IMR-90 (cell line): ENCODE data around the gene PPP1R13B. TPM values are rescaled to one million over a fixed set of nuclear protein-coding genes. Genes with fewer than 3 reads are reported as not detected.

Experiments used
- ATAC-seq: fragments of 200-7000 bp; cut with Tn5 transposase; 2 replicates; pipeline ENCODE4 v1.9.1; 2020; ENCODE audit warnings: low read depth, mild to moderate bottlenecking, moderate library complexity
- BruUV-seq: library from RNA; stranded (reverse); fragments of 400-500 nt; replicated peaks from 2 replicates; lab custom pipeline; 2021; lab: Mats Ljungman, UMichigan
- CTCF ChIA-PET: fragments of 300-600 bp; formaldehyde crosslinking; extraction: SDS; loops from one replicate; lab custom pipeline; 2021; ENCODE audit warnings: antibody characterized with exemption; lab: Yijun Ruan, JAX
- POLR2A ChIA-PET: fragments of 300-600 bp; sonication (Branson Sonifier 250); formaldehyde crosslinking; loops from one replicate; lab custom pipeline; 2022; ENCODE audit warnings: antibody characterized with exemption; ENCODE audit not compliant: unreplicated experiment; lab: Charles Lee
- DNase-seq: peaks from one replicate; pipeline ENCODE4 v3.0.0; 2013
- H2AFZ ChIP-seq: replicated peaks from 2 replicates; pipeline ENCODE3; 2013; ENCODE audit warnings: low read length, mild to moderate bottlenecking; ENCODE audit not compliant: poor library complexity
- H2AK5ac ChIP-seq: 2 replicates; pipeline ENCODE4 v1.6.1; 2013; ENCODE audit warnings: low read depth, low read length, inconsistent platforms
- H2AK9ac ChIP-seq: replicated peaks from 2 replicates; pipeline ENCODE3; 2013; ENCODE audit warnings: mild to moderate bottlenecking, low read depth, low read length, moderate library complexity; ENCODE audit not compliant: poor library complexity
- H2BK120ac ChIP-seq: 2 replicates; pipeline ENCODE4 v1.6.1; 2013; ENCODE audit warnings: low read depth, low read length, inconsistent platforms
- H2BK15ac ChIP-seq: 3 replicates; pipeline ENCODE4 v1.6.1; 2013; ENCODE audit warnings: low read depth, low read length, inconsistent platforms
- H2BK20ac ChIP-seq: 2 replicates; pipeline ENCODE4 v1.6.1; 2013; ENCODE audit warnings: low read depth, mild to moderate bottlenecking, inconsistent platforms, low read length, moderate library complexity
- H2BK5ac ChIP-seq: 2 replicates; pipeline ENCODE4 v1.6.1; 2013; ENCODE audit warnings: mild to moderate bottlenecking, low read depth, low read length, inconsistent platforms; ENCODE audit not compliant: poor library complexity, severe bottlenecking
- H3K14ac ChIP-seq: replicated peaks from 2 replicates; pipeline ENCODE4 v1.6.1; 2013; ENCODE audit warnings: low read depth, low read length, inconsistent platforms
- H3K18ac ChIP-seq: 2 replicates; pipeline ENCODE4 v1.6.1; 2013; ENCODE audit warnings: low read depth, low read length, control low read depth
- H3K23ac ChIP-seq: 2 replicates; pipeline ENCODE4 v1.6.1; 2013; ENCODE audit warnings: low read depth, low read length, inconsistent platforms
- H3K27ac ChIP-seq: 2 replicates; pipeline ENCODE4 v1.5.1; 2013; ENCODE audit warnings: mild to moderate bottlenecking, control low read depth, low read length; ENCODE audit not compliant: insufficient read depth
- H3K27me3 ChIP-seq: 2 replicates; pipeline ENCODE4 v1.6.1; 2013; ENCODE audit warnings: low read length; ENCODE audit not compliant: control insufficient read depth, insufficient read depth
- H3K36me3 ChIP-seq: 2 replicates; pipeline ENCODE4 v1.6.1; 2013; ENCODE audit warnings: low read length, mixed read lengths; ENCODE audit not compliant: control insufficient read depth, insufficient read depth
- H3K4ac ChIP-seq: 2 replicates; pipeline ENCODE4 v1.6.1; 2013; ENCODE audit warnings: low read depth, low read length, inconsistent platforms
- H3K4me1 ChIP-seq: 2 replicates; pipeline ENCODE4 v1.6.1; 2013; ENCODE audit warnings: low read length, mixed read lengths; ENCODE audit not compliant: control insufficient read depth, insufficient read depth
- H3K4me2 ChIP-seq: 2 replicates; pipeline ENCODE4 v1.6.1; 2013; ENCODE audit warnings: low read depth, mild to moderate bottlenecking, control low read depth, low read length, moderate library complexity
- H3K4me3 ChIP-seq: 2 replicates; pipeline ENCODE4 v1.5.1; 2013; ENCODE audit warnings: low read depth, mild to moderate bottlenecking, control low read depth, low read length, moderate library complexity; ENCODE audit not compliant: insufficient read depth
- H3K56ac ChIP-seq: 2 replicates; pipeline ENCODE4 v1.6.1; 2013; ENCODE audit warnings: low read length, inconsistent platforms; ENCODE audit not compliant: insufficient read depth; ENCODE audit errors: extremely low read depth
- H3K79me1 ChIP-seq, 2 experiments: 2 replicates each; pipeline ENCODE4 v1.6.1; 2013; ENCODE audit warnings: low read length in 2 of 2, inconsistent platforms in 1 of 2, low read depth in 1 of 2
- H3K9ac ChIP-seq: 2 replicates; pipeline ENCODE4 v1.6.1; 2013; ENCODE audit warnings: low read depth, low read length, control low read depth
- H3K9me1 ChIP-seq: 2 replicates; pipeline ENCODE4 v1.6.1; 2013; ENCODE audit warnings: low read length, inconsistent platforms; ENCODE audit not compliant: insufficient read depth
- H3K9me3 ChIP-seq: 2 replicates; pipeline ENCODE4 v1.6.1; 2013; ENCODE audit warnings: low read length; ENCODE audit not compliant: control insufficient read depth, insufficient read depth
- H4K20me1 ChIP-seq: 2 replicates; pipeline ENCODE4 v1.6.1; 2013; ENCODE audit warnings: low read length, inconsistent platforms; ENCODE audit not compliant: insufficient read depth
- H4K5ac ChIP-seq: 2 replicates; pipeline ENCODE4 v1.6.1; 2013; ENCODE audit warnings: mild to moderate bottlenecking, low read depth, low read length, control low read depth
- H4K8ac ChIP-seq, 2 experiments: 2 replicates each; pipeline ENCODE4 v1.6.1; 2013; ENCODE audit warnings: low read depth in 2 of 2, low read length in 2 of 2, control low read depth in 1 of 2, inconsistent platforms in 1 of 2
- H4K91ac ChIP-seq: 2 replicates; pipeline ENCODE4 v1.6.1; 2013; ENCODE audit warnings: low read depth, low read length, inconsistent platforms; ENCODE audit not compliant: insufficient read depth
- POLR2A ChIP-seq: IDR thresholded peaks from 2 replicates; pipeline ENCODE4 v1.6.1; 2012; ENCODE audit warnings: mild to moderate bottlenecking, low read depth, low read length
- WGBS, 2 experiments: methylation state at CpG; one replicate each; pipeline versions ENCODE4 v1.1.5 to v1.1.7; 2013; ENCODE audit warnings: missing lambda C conversion rate in 2 of 2; ENCODE audit not compliant: insufficient read length in 1 of 2; ENCODE audit errors: extremely low coverage in 2 of 2; 5-methylcytosine and 5-hydroxymethylcytosine counted together
- dilution Hi-C: fragments of 300-500 bp; cut with HindIII; formaldehyde crosslinking; loops from one replicate; pipeline ENCODE4 v1.14.3; 2018; ENCODE audit warnings: low sequenced_read_pairs; ENCODE audit not compliant: unreplicated experiment
- in situ Hi-C: fragments of 300-500 bp; cut with MboI; formaldehyde crosslinking; loops from 3 replicates; pipeline ENCODE4 v1.14.3; 2019; ENCODE audit warnings: low sequenced_read_pairs, inconsistent platforms, mixed read lengths
- intact Hi-C: fragments of 100-400 bp; cut with micrococcal nuclease; formaldehyde crosslinking; loops from 2 replicates; pipeline ENCODE4 v1.10.0; 2022
- polyA plus RNA-seq, 3 experiments: library from polyadenylated mRNA; depleted of rRNA; stranded (reverse); fragments of >200 nt; gene quantifications; 2 replicates each; pipeline ENCODE4 v1.2.3, GENCODE V29; 2012; ENCODE audit warnings: low replicate concordance in 1 of 3
- total RNA-seq: library from RNA; depleted of rRNA; stranded (reverse); fragments of >200 nt; gene quantifications from 2 replicates; pipeline ENCODE4 v1.2.3, GENCODE V29; 2012

PPP1R13B gene
- total and polyA plus RNA-seq, 2 of the 4 experiments (the other 2 are of a cell fraction): 1.6 to 2.8 TPM

DNA sequence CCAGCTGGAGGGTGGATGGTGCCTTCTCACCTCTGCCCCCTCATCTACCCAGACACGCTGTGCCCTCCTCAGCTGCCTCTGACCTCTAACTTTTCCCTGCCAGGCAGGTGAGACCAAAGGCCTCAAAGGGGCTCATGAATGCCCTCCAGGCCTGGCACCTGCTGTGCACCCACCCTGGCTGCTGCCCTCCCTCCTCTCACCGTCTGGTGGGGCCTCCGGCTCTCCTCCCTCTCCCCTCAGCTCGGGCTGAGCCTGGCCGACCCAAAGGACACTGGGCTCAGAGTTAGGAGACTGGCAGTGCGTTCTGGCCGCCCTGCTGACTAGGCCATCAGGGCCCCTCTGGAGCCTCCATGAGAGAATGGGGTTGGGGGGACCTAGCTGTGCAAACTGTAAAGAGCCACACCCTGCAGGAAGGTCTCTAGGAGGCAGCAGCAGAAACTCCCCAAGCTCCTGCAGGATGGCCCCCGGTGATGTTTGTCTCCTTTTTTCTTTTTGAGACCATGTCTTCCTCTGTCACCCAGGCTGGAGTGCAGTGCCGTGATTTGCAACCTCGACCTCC is 40.3 kb upstream of the PPP1R13B start:
- no peak overlapping the region for H2AK9ac ChIP-seq
- H3K18ac ChIP-seq: no peak overlapping the region
- H3K9me3 ChIP-seq: no peaks in the 10 kb centered on the region
- no peak overlapping the region for H3K4ac ChIP-seq
- no peak overlapping the region for H4K8ac ChIP-seq
- no peaks in the 10 kb centered on the region; the same call in 1 of the 2 replicates for H3K4me1 ChIP-seq
- H3K56ac ChIP-seq: no peak overlapping the region
- intact Hi-C loops (no loop called here), dilution Hi-C loops (no loop called here), in situ Hi-C loops (no loop called here)
- ChIA-PET POLR2A (no interaction called here), CTCF (no interaction called here)
- no peak overlapping the region for H3K4me3 ChIP-seq
- H3K14ac ChIP-seq: no peak overlapping the region
- H2BK5ac ChIP-seq: no peak overlapping the region
- no peak overlapping the region for H4K91ac ChIP-seq
- no peak overlapping the region for H3K27ac ChIP-seq
- H2BK15ac ChIP-seq: no peak overlapping the region
- BruUV-seq: no TSS peak
- no peak overlapping the region for H2AFZ ChIP-seq
- H2BK20ac ChIP-seq: no peak overlapping the region
- no peak overlapping the region for H3K23ac ChIP-seq
- H3K4me2 ChIP-seq: no peak overlapping the region
- no peak for TF ChIP-seq POLR2A
- no peaks in the 10 kb centered on the region for H4K20me1 ChIP-seq
- no peaks in the 10 kb centered on the region for H3K9me1 ChIP-seq
- 76% methylated on average over 4 of the region's 10 CpGs; no CpG with 5 or more reads in 1 of the 2 experiments for WGBS, 2 experiments
- H2AK5ac ChIP-seq: no peak overlapping the region
- no peak overlapping the region for H3K9ac ChIP-seq
- H4K5ac ChIP-seq: no peak overlapping the region
- DNase-seq: no peak
- no peak for ATAC-seq
- no peak overlapping the region for H2BK120ac ChIP-seq
- no peaks in the 10 kb centered on the region for H3K36me3 ChIP-seq
- no peaks in the 10 kb centered on the region for H3K79me1 ChIP-seq
- H3K27me3 ChIP-seq: peaks cover 15% of the 10 kb centered on the region; the same call in 1 of the 2 replicates
